ENCODE data around the gene OR10D3.
"Not testable (repeated sequence)": the region's sequence is repeated elsewhere in the genome, so short reads cannot be mapped to it uniquely, and the experiment has no call there.

The OR10D3 gene

GRCh38 chr11:124194293-124195188 is 11.4 kb downstream of the OR10D3 start:
- no peak for DNase-seq (ENCODE audit: low read depth)

GRCh38 chr11:124195189-124195734 is 12.1 kb downstream of the OR10D3 start:
- DNase-seq (ENCODE audit: low read depth), result peak; percentile 8

GRCh38 chr11:124197999-124198398 is 14.9 kb downstream of the OR10D3 start:
- DNase-seq (ENCODE audit: low read depth), result no peak

- no peak for DNase-seq (ENCODE audit: low read depth)
These were observed 15.8 kb downstream of the OR10D3 start for GRCh38 chr11:124198897-124199296.

- DNase-seq (ENCODE audit: low read depth), result no peak
These were observed 16.6 kb downstream of the OR10D3 start for GRCh38 chr11:124199702-124200101.

GRCh38 chr11:124200671-124201070 is 17.5 kb downstream of the OR10D3 start:
- no peak for DNase-seq (ENCODE audit: low read depth)

- DNase-seq (ENCODE audit: low read depth), result no peak
These were observed 19.8 kb downstream of the OR10D3 start for GRCh38 chr11:124202951-124203350.

- DNase-seq (ENCODE audit: low read depth), result no peak
These were observed 20.9 kb downstream of the OR10D3 start for GRCh38 chr11:124204008-124204407.

- no peak for DNase-seq (ENCODE audit: low read depth)
These were observed 24.1 kb downstream of the OR10D3 start for GRCh38 chr11:124207102-124207792.

GRCh38 chr11:124209824-124210357 is 26.7 kb downstream of the OR10D3 start:
- no peak for DNase-seq (ENCODE audit: low read depth)

GRCh38 chr11:124210421-124210820 is 27.3 kb downstream of the OR10D3 start:
- no peak for DNase-seq (ENCODE audit: low read depth)

GRCh38 chr11:124211321-124211720 is 28.2 kb downstream of the OR10D3 start:
- DNase-seq (ENCODE audit: low read depth), result no peak

- no peak for DNase-seq (ENCODE audit: low read depth)
These were observed 30.9 kb downstream of the OR10D3 start for GRCh38 chr11:124214027-124214426.

- no peak for DNase-seq (ENCODE audit: low read depth)
These were observed 36.0 kb downstream of the OR10D3 start for GRCh38 chr11:124219126-124219525.

GRCh38 chr11:124222407-124222806 is 39.3 kb downstream of the OR10D3 start:
- DNase-seq (ENCODE audit: low read depth), result no peak

- not testable (repeated sequence) for DNase-seq (ENCODE audit: low read depth)
These were observed 41.7 kb downstream of the OR10D3 start for GRCh38 chr11:124224618-124225423.

GRCh38 chr11:124225471-124225870 is 42.3 kb downstream of the OR10D3 start:
- DNase-seq (ENCODE audit: low read depth), result no peak

- DNase-seq (ENCODE audit: low read depth), result no peak
These were observed 50.2 kb downstream of the OR10D3 start for GRCh38 chr11:124233376-124233775.

Measured in stimulated activated CD8-positive, alpha-beta memory T cell treated with anti-CD3 and anti-CD28 coated beads, Interleukin-4, amount 100 ng/mL, for 24 hours (primary cell).